Lung (tissue), 12 donors: Measurements from ENCODE around the gene C1D. TPM values are rescaled to one million over a fixed set of nuclear protein-coding genes. Genes with fewer than 3 reads are reported as not detected.

Source experiments
- ATAC-seq: fragments of 200-7000 bp; cut with Tn5 transposase; one replicate; pipeline ENCODE4 v1.9.1; 2020; ENCODE audit warnings: moderate number of reproducible peaks; ENCODE audit not compliant: insufficient read depth, low FRiP score
- DNase-seq, 3 donors: peaks; one replicate each; pipeline ENCODE4 v3.0.0-alpha.2; 2013 to 2017
- H3K27ac ChIP-seq, 2 donors: one replicate each; pipeline ENCODE4 v1.5.1; 2013; ENCODE audit warnings: mild to moderate bottlenecking in 2 of 2, moderate library complexity in 2 of 2, control low read depth in 1 of 2, inconsistent platforms in 1 of 2, low read depth in 1 of 2, low read length in 1 of 2
- H3K27me3 ChIP-seq, 3 donors: one replicate each; pipeline ENCODE4 v1.5.1; 2013; ENCODE audit warnings: low read length in 2 of 3; ENCODE audit not compliant: control insufficient read depth in 3 of 3, insufficient read depth in 3 of 3
- H3K36me3 ChIP-seq, 4 donors: one replicate each; pipeline ENCODE4 v1.5.1; 2013; ENCODE audit warnings: low read length in 4 of 4, mild to moderate bottlenecking in 1 of 4, moderate library complexity in 1 of 4; ENCODE audit not compliant: control insufficient read depth in 4 of 4, insufficient read depth in 4 of 4
- H3K4me1 ChIP-seq, 5 donors: one replicate each; pipeline ENCODE4 v1.5.1; 2013; ENCODE audit warnings: low read length in 5 of 5, mild to moderate bottlenecking in 2 of 5, moderate library complexity in 1 of 5; ENCODE audit not compliant: control insufficient read depth in 5 of 5, insufficient read depth in 5 of 5
- H3K4me3 ChIP-seq: one replicate; pipeline ENCODE4 v1.5.1; 2013; ENCODE audit warnings: mild to moderate bottlenecking, control low read depth, moderate library complexity
- H3K9ac ChIP-seq, 2 donors: one replicate each; pipeline ENCODE4 v1.5.1; 2013; ENCODE audit warnings: low read length in 2 of 2, control low read depth in 1 of 2; ENCODE audit not compliant: insufficient read depth in 1 of 2
- H3K9me3 ChIP-seq, 4 donors: one replicate each; pipeline ENCODE4 v1.5.1; 2013; ENCODE audit warnings: low read length in 3 of 4, mild to moderate bottlenecking in 1 of 4, moderate library complexity in 1 of 4; ENCODE audit not compliant: control insufficient read depth in 4 of 4, insufficient read depth in 3 of 4
- CTCF ChIP-seq: IDR thresholded peaks from 2 replicates; pipeline ENCODE4 v1.5.1; 2012; ENCODE audit warnings: mild to moderate bottlenecking; ENCODE audit errors: control extremely low read depth, extremely low read depth
- WGBS, 2 donors: extraction: QIAGEN DNeasy Blood & Tissue Kit; methylation state at CpG; one replicate each; pipeline ENCODE4 v1.1.7; 2013; 5-methylcytosine and 5-hydroxymethylcytosine counted together
- polyA plus RNA-seq, 2 donors: library from polyadenylated mRNA; stranded (reverse); fragments of 200-250 nt; gene quantifications; one replicate each; pipeline ENCODE4 v1.2.1, GENCODE V29; 2013
- total RNA-seq, 2 donors: library from RNA; depleted of rRNA in 1 of 2; stranded (reverse); fragments of >200 nt in 1 of 2; gene quantifications; one replicate each; pipeline ENCODE4 v1.2.1, GENCODE V29; 2014 to 2021
- donor health status: control.
- donor health status: control.
- donor health status: Bipolar disorder and iron deficiency.
- donor health status: healthy.
- donor health status: DM: yes; HTN: yes; CAD: no.

Gene C1D
- total and polyA plus RNA-seq, 4 donors: 12.9 to 38.3 (median 26.1) TPM

GRCh38 chr2:68107475-68107874 is 44.7 kb upstream of the C1D start:
- Histone ChIP-seq H3K9me3 (peaks cover 0 to 4% (median 0%) of the 10 kb centered on the region in 4 donors), H3K27ac (no peak overlapping the region), H3K27me3 (no peaks in the 10 kb centered on the region), H3K9ac (no peak overlapping the region), H3K4me1 (no peaks in the 10 kb centered on the region), H3K4me3 (no peak overlapping the region), H3K36me3 (no peaks in the 10 kb centered on the region)
- WGBS, 2 donors: 93 to 96% methylated on average over 2 of the region's 2 CpGs
- TF ChIP-seq CTCF: no peak
- ATAC-seq: no peak
- no peak for DNase-seq

- no peak for DNase-seq
- TF ChIP-seq CTCF: no peak
- Histone ChIP-seq H3K27ac (no peak overlapping the region), H3K9ac (no peak overlapping the region), H3K9me3 (peaks cover 0 to 4% (median 0%) of the 10 kb centered on the region in 4 donors), H3K4me3 (no peak overlapping the region), H3K4me1 (no peaks in the 10 kb centered on the region), H3K36me3 (no peaks in the 10 kb centered on the region), H3K27me3 (no peaks in the 10 kb centered on the region)
- ATAC-seq: no peak
- WGBS, 2 donors: 81 to 93% methylated on average over 4 of the region's 4 CpGs
Measured at GRCh38 chr2:68104111-68104835, 41.5 kb upstream of the C1D start.

- no peak for TF ChIP-seq CTCF
- ATAC-seq (no peak), DNase-seq (no peak)
- Histone ChIP-seq H3K36me3 (no peaks in the 10 kb centered on the region), H3K9ac (no peak overlapping the region), H3K4me3 (no peak overlapping the region), H3K9me3 (peaks cover 0 to 4% (median 0%) of the 10 kb centered on the region in 4 donors), H3K27me3 (no peaks in the 10 kb centered on the region), H3K27ac (no peak overlapping the region), H3K4me1 (no peaks in the 10 kb centered on the region)
Measured at GRCh38 chr2:68103709-68104055, 40.9 kb upstream of the C1D start.
